Liver (tissue), 3 donors: ENCODE measurements around the gene ABL2.

Source experiments
- CTCF ChIP-seq: fragments of 150-350 bp; IDR thresholded peaks from 2 replicates; pipeline ENCODE4 v1.5.1; 2017; ENCODE audit warnings: improper control_type of control experiment, low read depth, low read length; ENCODE audit not compliant: missing input control
- HNF4A ChIP-seq, 2 donors: conservative IDR thresholded peaks; 2 replicates each; pipeline ENCODE4 v1.6.1; 2016; ENCODE audit warnings: antibody characterized with exemption in 2 of 2, mild to moderate bottlenecking in 2 of 2
- RXRA ChIP-seq, 2 donors: IDR thresholded peaks; 2 replicates each; pipeline ENCODE4 v1.6.1; 2017 to 2018; ENCODE audit warnings: antibody characterized with exemption in 2 of 2, mild to moderate bottlenecking in 1 of 2
- TAF1 ChIP-seq: conservative IDR thresholded peaks from 2 replicates; pipeline ENCODE4 v1.6.1; 2016; ENCODE audit warnings: antibody characterized with exemption, mild to moderate bottlenecking
- ZBTB33 ChIP-seq: IDR thresholded peaks from 2 replicates; pipeline ENCODE4 v1.6.1; 2016; ENCODE audit warnings: antibody characterized with exemption
- TF ChIP-seq, protein P1 (sequence below): IDR thresholded peaks from 2 replicates; pipeline ENCODE4 v1.6.1; 2016; ENCODE audit warnings: antibody characterized with exemption
- TF ChIP-seq, protein P2 (sequence below): IDR thresholded peaks from 2 replicates; pipeline ENCODE4 v1.6.1; 2016; ENCODE audit warnings: antibody characterized with exemption, mild to moderate bottlenecking
- donor health status: healthy.
- donor health status: healthy.

GRCh38 chr1:179167955-179168354, 61.5 kb downstream of the ABL2 start:
- TF ChIP-seq CTCF, result no peak
- no peak for TF ChIP-seq ZBTB33
- no peak for TF ChIP-seq HNF4A (conservative IDR thresholded peaks at IDR 0.05)
- TF ChIP-seq, protein P1, sequence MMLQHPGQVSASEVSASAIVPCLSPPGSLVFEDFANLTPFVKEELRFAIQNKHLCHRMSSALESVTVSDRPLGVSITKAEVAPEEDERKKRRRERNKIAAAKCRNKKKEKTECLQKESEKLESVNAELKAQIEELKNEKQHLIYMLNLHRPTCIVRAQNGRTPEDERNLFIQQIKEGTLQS, result no peak
- TF ChIP-seq RXRA (IDR thresholded peaks at IDR 0.05), result no peak
- TF ChIP-seq, protein P2, sequence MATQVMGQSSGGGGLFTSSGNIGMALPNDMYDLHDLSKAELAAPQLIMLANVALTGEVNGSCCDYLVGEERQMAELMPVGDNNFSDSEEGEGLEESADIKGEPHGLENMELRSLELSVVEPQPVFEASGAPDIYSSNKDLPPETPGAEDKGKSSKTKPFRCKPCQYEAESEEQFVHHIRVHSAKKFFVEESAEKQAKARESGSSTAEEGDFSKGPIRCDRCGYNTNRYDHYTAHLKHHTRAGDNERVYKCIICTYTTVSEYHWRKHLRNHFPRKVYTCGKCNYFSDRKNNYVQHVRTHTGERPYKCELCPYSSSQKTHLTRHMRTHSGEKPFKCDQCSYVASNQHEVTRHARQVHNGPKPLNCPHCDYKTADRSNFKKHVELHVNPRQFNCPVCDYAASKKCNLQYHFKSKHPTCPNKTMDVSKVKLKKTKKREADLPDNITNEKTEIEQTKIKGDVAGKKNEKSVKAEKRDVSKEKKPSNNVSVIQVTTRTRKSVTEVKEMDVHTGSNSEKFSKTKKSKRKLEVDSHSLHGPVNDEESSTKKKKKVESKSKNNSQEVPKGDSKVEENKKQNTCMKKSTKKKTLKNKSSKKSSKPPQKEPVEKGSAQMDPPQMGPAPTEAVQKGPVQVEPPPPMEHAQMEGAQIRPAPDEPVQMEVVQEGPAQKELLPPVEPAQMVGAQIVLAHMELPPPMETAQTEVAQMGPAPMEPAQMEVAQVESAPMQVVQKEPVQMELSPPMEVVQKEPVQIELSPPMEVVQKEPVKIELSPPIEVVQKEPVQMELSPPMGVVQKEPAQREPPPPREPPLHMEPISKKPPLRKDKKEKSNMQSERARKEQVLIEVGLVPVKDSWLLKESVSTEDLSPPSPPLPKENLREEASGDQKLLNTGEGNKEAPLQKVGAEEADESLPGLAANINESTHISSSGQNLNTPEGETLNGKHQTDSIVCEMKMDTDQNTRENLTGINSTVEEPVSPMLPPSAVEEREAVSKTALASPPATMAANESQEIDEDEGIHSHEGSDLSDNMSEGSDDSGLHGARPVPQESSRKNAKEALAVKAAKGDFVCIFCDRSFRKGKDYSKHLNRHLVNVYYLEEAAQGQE, result no peak
- no peak for TF ChIP-seq TAF1
